Psoas muscle (tissue), 8 donors: Measurements from ENCODE around the gene CLN5. TPM values are rescaled to one million over a fixed set of nuclear protein-coding genes. Genes with fewer than 3 reads are reported as not detected.

Source experiments
- ATAC-seq, 4 donors: fragments of 200-7000 bp; cut with Tn5 transposase; one replicate each; pipeline ENCODE4 v1.9.1; 2020; ENCODE audit warnings: moderate library complexity in 3 of 4, mild to moderate bottlenecking in 2 of 4
- DNase-seq, 2 donors: peaks; one replicate each; pipeline ENCODE4 v3.0.0-alpha.2; 2020
- H3K27ac ChIP-seq: fragments of 200-600 bp; one replicate; pipeline ENCODE4 v1.8.0; 2022
- H3K27me3 ChIP-seq, 3 donors: fragments of 200-600 bp in 1 of 3; one replicate each; pipeline versions ENCODE4 v1.6.1 to v1.8.0; 2013 to 2022; ENCODE audit warnings: low read length in 2 of 3, mild to moderate bottlenecking in 2 of 3, moderate library complexity in 1 of 3; ENCODE audit not compliant: insufficient read depth in 3 of 3
- H3K36me3 ChIP-seq, 2 donors: fragments of 200-600 bp in 1 of 2; one replicate each; pipeline versions ENCODE4 v1.6.1 to v1.8.0; 2013 to 2022; ENCODE audit warnings: low read depth in 1 of 2, mild to moderate bottlenecking in 1 of 2, moderate library complexity in 1 of 2; ENCODE audit not compliant: insufficient read depth in 1 of 2
- H3K4me1 ChIP-seq: fragments of 200-600 bp; one replicate; pipeline ENCODE4 v1.8.0; 2022
- H3K4me3 ChIP-seq: fragments of 200-600 bp; one replicate; pipeline ENCODE4 v1.8.0; 2022; ENCODE audit warnings: mild to moderate bottlenecking
- H3K9me3 ChIP-seq: fragments of 200-600 bp; one replicate; pipeline ENCODE4 v1.8.0; 2022
- CTCF ChIP-seq: fragments of 200-600 bp; IDR thresholded peaks from one replicate; pipeline ENCODE4 v1.8.0; 2022; ENCODE audit warnings: antibody characterized with exemption
- WGBS, 3 donors: extraction: QIAGEN DNeasy Blood & Tissue Kit; methylation state at CpG; one replicate each; pipeline versions ENCODE4 v1.1.6 to v1.1.7; 2013; 5-methylcytosine and 5-hydroxymethylcytosine counted together
- intact Hi-C, 2 donors: fragments of 100-400 bp; cut with DNase I; formaldehyde crosslinking; loops; one replicate each; pipeline versions ENCODE4 v1.11.0 to v1.14.2; 2022
- polyA plus RNA-seq, 3 donors: library from polyadenylated mRNA; stranded (reverse); fragments of 200-250 nt; gene quantifications; one replicate each; pipeline ENCODE4 v1.2.3, GENCODE V29; 2013
- total RNA-seq, 4 donors: library from RNA; stranded (reverse); fragmentation: NEBNext Ultra II Directional in 2 of 4; extraction: Animal tissue kit (Norgen Biotek cat#: 25700) in 2 of 4; gene quantifications; one replicate each; pipeline versions ENCODE4 v1.2.1 to v1.2.4, GENCODE V29; 2021 to 2023
- donor health status: healthy with polysubstance abuse.
- donor health status: DM: no; HTN: no; CAD: no; lungs with moderate emphysema.
- donor health status: Bipolar disorder and iron deficiency.
- donor health status: healthy.
- donor health status: DM: yes; HTN: yes; CAD: no.
- donor health status: DM: no; HTN: no; CAD: no.
- donor health status: DM: no; HTN: no; CAD: no.
- donor health status: DM: yes; HTN: yes; CAD: no.

The CLN5 gene
- total and polyA plus RNA-seq, 7 donors = 4.9 to 10.6 (median 8.9) TPM

- DNase-seq = no peak
- H3K4me1 ChIP-seq = peaks cover 47% of the 10 kb centered on the region
- peaks cover 9 to 65% of the 10 kb centered on the region in 2 donors for H3K36me3 ChIP-seq
- intact Hi-C loops = no loop called here
- H3K9me3 ChIP-seq = no peaks in the 10 kb centered on the region
- WGBS, 3 donors = 80 to 89% (median 82%) methylated on average over 6 of the region's 6 CpGs
- H3K27ac ChIP-seq = peak overlapping the region; percentile 25
- TF ChIP-seq CTCF = no peak
- peak in 1 of 4 donors; percentile 34 for ATAC-seq
- H3K4me3 ChIP-seq = no peak overlapping the region
- H3K27me3 ChIP-seq = no peaks in the 10 kb centered on the region
These were observed 25.2 kb downstream of the CLN5 start for GRCh38 chr13:77016888-77017623.

- ATAC-seq = no peak
- Histone ChIP-seq H3K4me1 (peaks cover 72% of the 10 kb centered on the region), H3K27me3 (no peaks in the 10 kb centered on the region), H3K9me3 (no peaks in the 10 kb centered on the region), H3K27ac (no peak overlapping the region), H3K4me3 (no peak overlapping the region), H3K36me3 (peaks cover 0 to 38% of the 10 kb centered on the region in 2 donors)
- DNase-seq = no peak
- TF ChIP-seq CTCF = no peak
- intact Hi-C loops = no loop called here
These were observed 27.9 kb downstream of the CLN5 start for GRCh38 chr13:77019756-77020155.

- WGBS, 3 donors = 47 to 63% (median 58%) methylated on average over 3 of the region's 3 CpGs
- H3K4me3 ChIP-seq = no peak overlapping the region
- H3K27me3 ChIP-seq = no peaks in the 10 kb centered on the region
- no peak for TF ChIP-seq CTCF
- intact Hi-C loops = no loop called here
- ATAC-seq = peak in 1 of 4 donors; percentile 4
- peaks cover 0 to 12% of the 10 kb centered on the region in 2 donors for H3K36me3 ChIP-seq
- peaks cover 69% of the 10 kb centered on the region for H3K4me1 ChIP-seq
- no peak for DNase-seq
- no peaks in the 10 kb centered on the region for H3K9me3 ChIP-seq
- H3K27ac ChIP-seq = peak overlapping the region; percentile 51
These were observed 30.5 kb downstream of the CLN5 start for GRCh38 chr13:77022341-77022740.

- ATAC-seq (peak; percentile 75 to 79 (median 77)), DNase-seq (peak; percentile 84 to 94)
- H3K4me3 ChIP-seq = peak overlapping the region; percentile 94
- H3K27ac ChIP-seq = peak overlapping the region; percentile 99
- peaks cover 42% of the 10 kb centered on the region for H3K4me1 ChIP-seq
- H3K9me3 ChIP-seq = no peaks in the 10 kb centered on the region
- intact Hi-C loops = loop anchor here (2.0 to 5.0 kb wide), 2 partner anchors 30 to 34 kb away; partner anchors contain the start of gene CLN5 (in 1 of the 2)
- H3K27me3 ChIP-seq = no peaks in the 10 kb centered on the region
- no peaks in the 10 kb centered on the region for H3K36me3 ChIP-seq
- no peak for TF ChIP-seq CTCF
- 0 to 1% (median 1%) methylated on average over 33 to 62 of the region's 62 CpGs for WGBS, 3 donors
These were observed 34.5 kb downstream of the CLN5 start for GRCh38 chr13:77026255-77026860.
